GM10248 (cell line): ENCODE data around the gene ALS2CL.

Experiments
- CTCF ChIA-PET: fragments of 300-600 bp; sonication (Branson Sonifier 250); formaldehyde crosslinking; extraction: SDS; loops from one replicate; lab custom pipeline; 2021; ENCODE audit warnings: antibody characterized with exemption; lab: Yijun Ruan, JAX
- POLR2A ChIA-PET: fragments of 350-650 bp; sonication (Branson Sonifier 250); formaldehyde crosslinking; extraction: SDS; loops from one replicate; lab custom pipeline; 2020; ENCODE audit warnings: antibody characterized with exemption; lab: Yijun Ruan, JAX
- DNase-seq: peaks from one replicate; pipeline ENCODE4 v3.0.0; 2012; ENCODE audit errors: extremely low spot score
- CTCF ChIP-seq: IDR thresholded peaks from 2 replicates; pipeline ENCODE4 v1.5.1; 2012; ENCODE audit warnings: mild to moderate bottlenecking, low read depth; ENCODE audit errors: extremely low read depth, missing control alignments, control extremely low read depth

ALS2CL gene

GRCh38 chr3:46648096-46648495, 45.4 kb downstream of the ALS2CL start:
- ChIA-PET CTCF (no interaction called here), POLR2A (no interaction called here)
- DNase-seq: no peak
- no peak for TF ChIP-seq CTCF

GRCh38 chr3:46646700-46647099, 46.8 kb downstream of the ALS2CL start:
- no peak for DNase-seq
- POLR2A ChIA-PET: no interaction called here

GRCh38 chr3:46643701-46644100, 49.8 kb downstream of the ALS2CL start:
- ChIA-PET CTCF (interaction anchor here (1.4 kb wide), 1 partner anchor 16 kb away, joined by 3 read pairs; no protein-coding TSS in a partner anchor), POLR2A (no interaction called here)
- no peak for TF ChIP-seq CTCF
- DNase-seq: no peak

More at GRCh38 chr3:46646700-46647099, 46.8 kb downstream of the ALS2CL start:
- no peak for TF ChIP-seq CTCF
- CTCF ChIA-PET: no interaction called here

GRCh38 chr3:46642971-46643370, 50.5 kb downstream of the ALS2CL start:
- no peak for DNase-seq
- ChIA-PET CTCF (no interaction called here), POLR2A (no interaction called here)
- no peak for TF ChIP-seq CTCF

- ChIA-PET POLR2A (no interaction called here), CTCF (interaction anchor here (1.1 to 3.9 kb wide), 2 partner anchors 11 to 153 kb away, joined by 3 to 21 read pairs; no protein-coding TSS in a partner anchor)
- no peak for TF ChIP-seq CTCF
- DNase-seq: no peak
These were observed 52.6 kb downstream of the ALS2CL start for GRCh38 chr3:46640927-46641326.

GRCh38 chr3:46639221-46639620, 54.3 kb downstream of the ALS2CL start:
- CTCF ChIA-PET: interaction anchor here (1.1 to 3.9 kb wide), 2 partner anchors 9 to 151 kb away, joined by 4 to 21 read pairs; no protein-coding TSS in a partner anchor
- POLR2A ChIA-PET: no interaction called here

More at GRCh38 chr3:46639221-46639620, 54.3 kb downstream of the ALS2CL start:
- DNase-seq: no peak
- no peak for TF ChIP-seq CTCF
